Endodermal cell (in vitro differentiated cells): ENCODE results near the gene YOD1. TPM values are rescaled to one million over a fixed set of nuclear protein-coding genes. Genes with fewer than 3 reads are reported as not detected.
"Not testable (repeated sequence)": the region's sequence is repeated elsewhere in the genome, so short reads cannot be mapped to it uniquely, and the experiment has no call there.

Source experiments
- DNase-seq: peaks from one replicate; pipeline ENCODE4 v3.0.0-alpha.2; 2017
- H3K27ac ChIP-seq: 2 replicates; pipeline ENCODE4 v1.5.1; 2013; ENCODE audit warnings: mild to moderate bottlenecking, low read depth, low read length, moderate library complexity
- H3K27me3 ChIP-seq: 2 replicates; pipeline ENCODE4 v1.6.1; 2013; ENCODE audit warnings: mild to moderate bottlenecking, low read length, moderate library complexity; ENCODE audit not compliant: insufficient read depth, control insufficient read depth, poor library complexity, severe bottlenecking
- H3K36me3 ChIP-seq: 2 replicates; pipeline ENCODE4 v1.7.0; 2013; ENCODE audit warnings: mild to moderate bottlenecking, low read length, moderate library complexity; ENCODE audit not compliant: control insufficient read depth, insufficient read depth
- H3K4me1 ChIP-seq: one replicate; pipeline ENCODE4 v1.7.0; 2013; ENCODE audit warnings: low read length; ENCODE audit not compliant: control insufficient read depth, insufficient read depth
- H3K4me3 ChIP-seq: 2 replicates; pipeline ENCODE4 v1.5.1; 2013; ENCODE audit warnings: mild to moderate bottlenecking, low read length, moderate library complexity
- H3K9ac ChIP-seq: 2 replicates; pipeline ENCODE4 v1.6.1; 2013; ENCODE audit warnings: mild to moderate bottlenecking, low read length, moderate library complexity; ENCODE audit not compliant: poor library complexity, severe bottlenecking; ENCODE audit errors: extremely low read depth
- H3K9me3 ChIP-seq: 2 replicates; pipeline ENCODE4 v1.6.1; 2013; ENCODE audit warnings: mild to moderate bottlenecking, low read length, moderate library complexity; ENCODE audit not compliant: control insufficient read depth
- H3K27ac Mint-ChIP-seq: 2 replicates; pipeline ENCODE4 v1.8.0; 2020; ENCODE audit warnings: mixed read lengths
- H3K27me3 Mint-ChIP-seq: 2 replicates; pipeline ENCODE4 v1.8.0; 2021; ENCODE audit warnings: mild to moderate bottlenecking, mixed read lengths; ENCODE audit not compliant: insufficient read depth
- H3K36me3 Mint-ChIP-seq: 2 replicates; pipeline ENCODE4 v1.8.0; 2020; ENCODE audit warnings: low read depth, mixed read lengths
- H3K4me1 Mint-ChIP-seq: 2 replicates; pipeline ENCODE4 v1.8.0; 2020; ENCODE audit warnings: mixed read lengths
- H3K4me3 Mint-ChIP-seq: 2 replicates; pipeline ENCODE4 v1.8.0; 2020; ENCODE audit warnings: mild to moderate bottlenecking, moderate library complexity, mixed read lengths
- H3K9me3 Mint-ChIP-seq: 2 replicates; pipeline ENCODE4 v1.8.0; 2020; ENCODE audit warnings: mild to moderate bottlenecking, mixed read lengths
- CTCF ChIP-seq: fragments of 200-600 bp; sonication (generic); conservative IDR thresholded peaks from 2 replicates; pipeline ENCODE4 v1.5.0; 2021; ENCODE audit warnings: antibody characterized with exemption, mild to moderate bottlenecking
- WGBS, 2 experiments: methylation state at CpG; one replicate each; pipeline versions ENCODE4 v1.1.5 to v1.1.7; 2013; ENCODE audit warnings: missing lambda C conversion rate in 2 of 2, mixed read lengths in 1 of 2; ENCODE audit not compliant: insufficient coverage in 1 of 2, insufficient read length in 1 of 2; 5-methylcytosine and 5-hydroxymethylcytosine counted together
- total RNA-seq, 2 donors: library from RNA; stranded (reverse); fragmentation: NEBNext Ultra II Directional in 1 of 2; extraction: Animal tissue kit (Norgen Biotek cat#: 25700) in 1 of 2; gene quantifications; 2 replicates in 1 of 2; 3 replicates in 1 of 2; pipeline ENCODE4 v1.2.1, GENCODE V29; 2021

The YOD1 gene
- total RNA-seq, 2 donors from 2014 or later: 10.8 to 18.8 TPM

GRCh38 chr1:207045453-207045852, 5.6 kb downstream of the YOD1 start:
- Histone ChIP-seq H3K27me3 (no peaks in the 10 kb centered on the region), H3K9me3 (no peaks in the 10 kb centered on the region), H3K27ac (no peak overlapping the region), H3K4me1 (peaks cover 6% of the 10 kb centered on the region), H3K9ac (no peak overlapping the region), H3K4me3 (no peak overlapping the region), H3K36me3 (peaks cover 47% of the 10 kb centered on the region)
- peaks cover 14% of the 10 kb centered on the region for H3K36me3 Mint-ChIP-seq
- peaks cover 27% of the 10 kb centered on the region for H3K4me1 Mint-ChIP-seq
- no peak for TF ChIP-seq CTCF
- no peak for DNase-seq
- H3K9me3 Mint-ChIP-seq: peaks cover 2% of the 10 kb centered on the region
- WGBS, 2 experiments: 92 to 100% methylated on average over 2 of the region's 2 CpGs
- H3K27ac Mint-ChIP-seq: no peak overlapping the region
- H3K27me3 Mint-ChIP-seq: no peaks in the 10 kb centered on the region
- H3K4me3 Mint-ChIP-seq: no peak overlapping the region

- Histone ChIP-seq H3K27me3 (peaks cover 22% of the 10 kb centered on the region), H3K36me3 (peaks cover 16% of the 10 kb centered on the region)
- not testable (repeated sequence) for H3K9ac ChIP-seq, H3K27me3 Mint-ChIP-seq, H3K4me1 ChIP-seq, H3K27ac Mint-ChIP-seq, H3K9me3 Mint-ChIP-seq, H3K4me3 Mint-ChIP-seq, H3K27ac ChIP-seq, H3K4me3 ChIP-seq, DNase-seq, H3K4me1 Mint-ChIP-seq, H3K36me3 Mint-ChIP-seq, H3K9me3 ChIP-seq
- WGBS, 2 experiments: 86% methylated on average over 2 of the region's 2 CpGs; no CpG with 5 or more reads in 1 of the 2 experiments
Measured at GRCh38 chr1:207041397-207041796, 9.6 kb downstream of the YOD1 start.

- peaks cover 3% of the 10 kb centered on the region for H3K4me1 Mint-ChIP-seq
- Histone ChIP-seq H3K9me3 (no peaks in the 10 kb centered on the region), H3K36me3 (peaks cover 3% of the 10 kb centered on the region), H3K4me3 (no peak overlapping the region), H3K9ac (no peak overlapping the region), H3K4me1 (no peaks in the 10 kb centered on the region), H3K27me3 (peaks cover 26% of the 10 kb centered on the region), H3K27ac (no peak overlapping the region)
- 80 to 84% methylated on average over 3 of the region's 3 CpGs for WGBS, 2 experiments
- peaks cover 2% of the 10 kb centered on the region for H3K9me3 Mint-ChIP-seq
- H3K27ac Mint-ChIP-seq: no peak overlapping the region
- no peak overlapping the region for H3K4me3 Mint-ChIP-seq
- H3K36me3 Mint-ChIP-seq: peaks cover 4% of the 10 kb centered on the region
- H3K27me3 Mint-ChIP-seq: peaks cover 3% of the 10 kb centered on the region
- TF ChIP-seq CTCF: no peak
- DNase-seq: no peak
Measured at GRCh38 chr1:207040181-207040533, 10.9 kb downstream of the YOD1 start.
